GM12892 (cell line): ENCODE results near the gene ETF1.

Experiments used
- POLR2A ChIP-seq: IDR thresholded peaks from 2 replicates; pipeline ENCODE4 v1.6.1; 2011; ENCODE audit warnings: low read depth, low read length, control low read depth
- POLR2AphosphoS5 ChIP-seq: IDR thresholded peaks from 2 replicates; pipeline ENCODE4 v1.6.1; 2011; ENCODE audit warnings: low read depth, low read length, control low read depth

GRCh38 chr5:138504799-138505198, 38.2 kb downstream of the ETF1 start:
- no peak; the same call in 1 of the 2 replicates for TF ChIP-seq POLR2AphosphoS5
- TF ChIP-seq POLR2A: no peak; the same call in 1 of the 2 replicates
